ENCODE results near the gene CST1.

DNA sequence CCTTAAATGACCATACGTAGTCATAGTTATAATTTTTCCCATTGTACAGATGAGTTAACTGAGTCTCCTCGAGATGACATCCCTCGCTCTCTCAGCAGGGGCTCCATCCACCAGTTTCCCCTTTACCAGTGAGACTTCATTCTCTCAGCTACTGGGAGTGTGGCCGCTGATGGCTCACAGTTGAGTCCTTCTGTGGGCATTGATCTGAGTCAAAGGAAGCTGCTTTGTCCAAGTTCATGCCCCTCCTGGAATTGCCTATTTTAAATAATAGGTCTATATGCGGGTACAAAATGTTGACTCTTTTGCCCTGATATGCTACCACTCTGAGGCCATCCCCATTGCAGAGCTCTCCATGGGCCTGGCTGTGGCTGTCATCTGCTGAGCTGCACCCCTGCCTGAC is 14.8 kb upstream of the CST1 start:
- no peak for TF ChIP-seq RCOR1 (IDR thresholded peaks at IDR 0.05; ENCODE audit: low read length)
- TF ChIP-seq, protein P1, sequence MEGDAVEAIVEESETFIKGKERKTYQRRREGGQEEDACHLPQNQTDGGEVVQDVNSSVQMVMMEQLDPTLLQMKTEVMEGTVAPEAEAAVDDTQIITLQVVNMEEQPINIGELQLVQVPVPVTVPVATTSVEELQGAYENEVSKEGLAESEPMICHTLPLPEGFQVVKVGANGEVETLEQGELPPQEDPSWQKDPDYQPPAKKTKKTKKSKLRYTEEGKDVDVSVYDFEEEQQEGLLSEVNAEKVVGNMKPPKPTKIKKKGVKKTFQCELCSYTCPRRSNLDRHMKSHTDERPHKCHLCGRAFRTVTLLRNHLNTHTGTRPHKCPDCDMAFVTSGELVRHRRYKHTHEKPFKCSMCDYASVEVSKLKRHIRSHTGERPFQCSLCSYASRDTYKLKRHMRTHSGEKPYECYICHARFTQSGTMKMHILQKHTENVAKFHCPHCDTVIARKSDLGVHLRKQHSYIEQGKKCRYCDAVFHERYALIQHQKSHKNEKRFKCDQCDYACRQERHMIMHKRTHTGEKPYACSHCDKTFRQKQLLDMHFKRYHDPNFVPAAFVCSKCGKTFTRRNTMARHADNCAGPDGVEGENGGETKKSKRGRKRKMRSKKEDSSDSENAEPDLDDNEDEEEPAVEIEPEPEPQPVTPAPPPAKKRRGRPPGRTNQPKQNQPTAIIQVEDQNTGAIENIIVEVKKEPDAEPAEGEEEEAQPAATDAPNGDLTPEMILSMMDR (IDR thresholded peaks at IDR 0.05): no peak
- TF ChIP-seq RAD21 (IDR thresholded peaks at IDR 0.05; ENCODE audit: low read length): no peak
- no peak for TF ChIP-seq YY1 (IDR thresholded peaks at IDR 0.05; ENCODE audit: low read depth)
- no peak for TF ChIP-seq GABPA (IDR thresholded peaks at IDR 0.05; ENCODE audit: low read depth)
- no peak for TF ChIP-seq NFIC (IDR thresholded peaks at IDR 0.05; ENCODE audit: borderline replicate concordance)
- no peak for TF ChIP-seq EP300 (IDR thresholded peaks at IDR 0.05; ENCODE audit: borderline replicate concordance in 1 of 2, low read depth in 1 of 2, low read length in 1 of 2)
- TF ChIP-seq FOSL2 (IDR thresholded peaks at IDR 0.05; ENCODE audit: borderline replicate concordance, low read depth): no peak

Measured in SK-N-SH (cell line).